ENCODE measurements around the gene TRIM24.

DNA sequence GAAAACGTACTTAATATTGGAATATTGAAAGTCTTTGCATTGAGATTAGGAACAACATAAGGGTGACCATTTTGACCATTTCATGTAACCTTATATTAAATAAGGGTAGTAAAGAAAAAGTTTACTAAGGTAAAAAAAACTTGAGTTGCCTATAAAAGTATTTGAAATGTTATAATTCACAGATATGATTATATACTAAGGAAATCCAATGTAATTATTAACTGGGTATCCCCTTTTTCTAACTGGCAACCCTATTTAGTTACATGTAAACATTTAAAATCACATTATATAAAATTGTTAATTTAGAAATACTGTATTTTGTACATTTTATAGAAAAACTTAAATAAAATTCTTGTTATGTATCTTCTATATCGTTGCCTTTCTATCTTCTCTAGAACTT is 64.2 kb downstream of the TRIM24 start:
- TF ChIP-seq EZH2phosphoT487 (IDR thresholded peaks at IDR 0.05; ENCODE audit: insufficient read depth, low read depth), result no peak
- no peak for TF ChIP-seq EZH2 (IDR thresholded peaks at IDR 0.05; ENCODE audit: insufficient read depth, poor library complexity, severe bottlenecking)

Measured in GM23248 (cell line).